MM.1S (cell line): ENCODE measurements around the gene ZNF79.

Experiments
- DNase-seq: peaks from one replicate; pipeline ENCODE4 v3.0.0-alpha.2; 2015
- H2AFZ ChIP-seq: fragments of 300-600 bp; sonication (generic); 2 replicates; pipeline ENCODE4 v1.6.0; 2016; ENCODE audit warnings: antibody characterized with exemption, low read length
- H3F3A ChIP-seq: fragments of 300-600 bp; sonication (generic); 2 replicates; pipeline ENCODE4 v1.6.1; 2016; ENCODE audit warnings: mild to moderate bottlenecking, antibody characterized with exemption, low read length, moderate library complexity, mixed read lengths; ENCODE audit not compliant: insufficient read depth
- H3K27ac ChIP-seq: fragments of 300-600 bp; sonication (generic); 2 replicates; pipeline ENCODE4 v1.5.1; 2016; ENCODE audit warnings: mild to moderate bottlenecking, low read length
- H3K27me3 ChIP-seq: fragments of 300-600 bp; sonication (generic); replicated peaks from 2 replicates; pipeline ENCODE4 v1.6.0; 2016; ENCODE audit warnings: low read length; ENCODE audit not compliant: insufficient read depth
- H3K36me3 ChIP-seq: fragments of 300-600 bp; sonication (generic); replicated peaks from 2 replicates; pipeline ENCODE4 v1.6.1; 2016; ENCODE audit warnings: mild to moderate bottlenecking, low read length, mixed read lengths; ENCODE audit not compliant: insufficient read depth
- H3K4me1 ChIP-seq: fragments of 300-600 bp; sonication (generic); 2 replicates; pipeline ENCODE4 v1.6.1; 2016; ENCODE audit warnings: low read length, mixed read lengths
- H3K4me2 ChIP-seq: fragments of 300-600 bp; sonication (generic); 2 replicates; pipeline ENCODE4 v1.6.0; 2016; ENCODE audit warnings: low read depth, low read length
- H3K4me3 ChIP-seq: fragments of 300-600 bp; sonication (generic); 2 replicates; pipeline ENCODE4 v1.5.1; 2016; ENCODE audit warnings: low read length, mixed read lengths
- H3K79me2 ChIP-seq: fragments of 300-600 bp; sonication (generic); 2 replicates; pipeline ENCODE4 v1.6.1; 2016; ENCODE audit warnings: mixed run types, low read length, mixed read lengths
- H3K9ac ChIP-seq: fragments of 300-600 bp; sonication (generic); 2 replicates; pipeline ENCODE4 v1.6.1; 2016; ENCODE audit warnings: low read length, mixed read lengths
- H3K9me2 ChIP-seq: fragments of 300-600 bp; sonication (generic); replicated peaks from 2 replicates; pipeline ENCODE4 v1.6.1; 2016; ENCODE audit warnings: mild to moderate bottlenecking, low read length, mixed read lengths; ENCODE audit not compliant: insufficient read depth
- H3K9me3 ChIP-seq: fragments of 300-600 bp; sonication (generic); replicated peaks from 2 replicates; pipeline ENCODE4 v1.6.1; 2016; ENCODE audit warnings: mild to moderate bottlenecking, low read length, mixed read lengths; ENCODE audit not compliant: insufficient read depth
- H4K20me1 ChIP-seq: fragments of 300-600 bp; sonication (generic); 2 replicates; pipeline ENCODE4 v1.6.1; 2016; ENCODE audit warnings: mild to moderate bottlenecking, low read length, moderate library complexity, mixed read lengths; ENCODE audit not compliant: insufficient read depth
- EZH2 ChIP-seq: fragments of 300-600 bp; sonication (generic); optimal IDR thresholded peaks from 2 replicates; pipeline ENCODE3; 2017; ENCODE audit warnings: low read depth, mild to moderate bottlenecking, antibody characterized with exemption, low read length, mixed read lengths
- EZH2phosphoT487 ChIP-seq: fragments of 300-600 bp; sonication (generic); IDR thresholded peaks from 2 replicates; pipeline ENCODE4 v1.6.1; 2018; ENCODE audit warnings: antibody characterized with exemption, low read length
- TF ChIP-seq, protein P1 (sequence below): fragments of 300-600 bp; sonication (generic); IDR thresholded peaks from 2 replicates; pipeline ENCODE4 v1.5.1; 2016; ENCODE audit warnings: antibody characterized with exemption, low read length, mixed read lengths

The ZNF79 gene

GRCh38 chr9:127479507-127480081 is 55.4 kb downstream of the ZNF79 start:
- Histone ChIP-seq H3K9ac (no peak overlapping the region), H3F3A (no peaks in the 10 kb centered on the region), H3K27ac (no peak overlapping the region), H3K9me2 (no peaks in the 10 kb centered on the region), H4K20me1 (no peaks in the 10 kb centered on the region), H3K4me2 (no peak overlapping the region), H3K79me2 (no peaks in the 10 kb centered on the region), H3K36me3 (no peaks in the 10 kb centered on the region), H3K27me3 (no peaks in the 10 kb centered on the region), H3K4me3 (no peak overlapping the region), H2AFZ (no peak overlapping the region), H3K9me3 (no peaks in the 10 kb centered on the region), H3K4me1 (no peaks in the 10 kb centered on the region)
- TF ChIP-seq, protein P1, sequence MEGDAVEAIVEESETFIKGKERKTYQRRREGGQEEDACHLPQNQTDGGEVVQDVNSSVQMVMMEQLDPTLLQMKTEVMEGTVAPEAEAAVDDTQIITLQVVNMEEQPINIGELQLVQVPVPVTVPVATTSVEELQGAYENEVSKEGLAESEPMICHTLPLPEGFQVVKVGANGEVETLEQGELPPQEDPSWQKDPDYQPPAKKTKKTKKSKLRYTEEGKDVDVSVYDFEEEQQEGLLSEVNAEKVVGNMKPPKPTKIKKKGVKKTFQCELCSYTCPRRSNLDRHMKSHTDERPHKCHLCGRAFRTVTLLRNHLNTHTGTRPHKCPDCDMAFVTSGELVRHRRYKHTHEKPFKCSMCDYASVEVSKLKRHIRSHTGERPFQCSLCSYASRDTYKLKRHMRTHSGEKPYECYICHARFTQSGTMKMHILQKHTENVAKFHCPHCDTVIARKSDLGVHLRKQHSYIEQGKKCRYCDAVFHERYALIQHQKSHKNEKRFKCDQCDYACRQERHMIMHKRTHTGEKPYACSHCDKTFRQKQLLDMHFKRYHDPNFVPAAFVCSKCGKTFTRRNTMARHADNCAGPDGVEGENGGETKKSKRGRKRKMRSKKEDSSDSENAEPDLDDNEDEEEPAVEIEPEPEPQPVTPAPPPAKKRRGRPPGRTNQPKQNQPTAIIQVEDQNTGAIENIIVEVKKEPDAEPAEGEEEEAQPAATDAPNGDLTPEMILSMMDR: no peak
- no peak for TF ChIP-seq EZH2phosphoT487
- TF ChIP-seq EZH2: no peak
- no peak for DNase-seq

- Histone ChIP-seq H3K36me3 (no peaks in the 10 kb centered on the region), H3K4me2 (no peak overlapping the region), H3F3A (no peaks in the 10 kb centered on the region), H3K9me3 (no peaks in the 10 kb centered on the region), H3K27ac (no peak overlapping the region), H3K79me2 (no peaks in the 10 kb centered on the region), H3K9me2 (no peaks in the 10 kb centered on the region), H4K20me1 (no peaks in the 10 kb centered on the region), H2AFZ (no peak overlapping the region), H3K4me3 (no peak overlapping the region), H3K4me1 (no peaks in the 10 kb centered on the region), H3K27me3 (no peaks in the 10 kb centered on the region), H3K9ac (no peak overlapping the region)
- TF ChIP-seq, protein P1: no peak
- no peak for TF ChIP-seq EZH2phosphoT487
- TF ChIP-seq EZH2: no peak
- no peak for DNase-seq
Measured at GRCh38 chr9:127482662-127483061, 58.5 kb downstream of the ZNF79 start.

- no peak for DNase-seq
- TF ChIP-seq EZH2 (no peak), EZH2phosphoT487 (no peak)
- TF ChIP-seq, protein P1: no peak
- H3K4me2 ChIP-seq: no peak overlapping the region
- H3K9ac ChIP-seq: no peak overlapping the region
- H3F3A ChIP-seq: no peaks in the 10 kb centered on the region
- H3K79me2 ChIP-seq: no peaks in the 10 kb centered on the region
- no peaks in the 10 kb centered on the region for H3K36me3 ChIP-seq
- H3K27ac ChIP-seq: no peak overlapping the region
- H3K4me3 ChIP-seq: no peak overlapping the region
- no peaks in the 10 kb centered on the region for H3K27me3 ChIP-seq
- no peaks in the 10 kb centered on the region for H3K9me3 ChIP-seq
- H3K4me1 ChIP-seq: no peaks in the 10 kb centered on the region
- no peaks in the 10 kb centered on the region for H4K20me1 ChIP-seq
- H2AFZ ChIP-seq: no peak overlapping the region
- H3K9me2 ChIP-seq: no peaks in the 10 kb centered on the region
Measured at GRCh38 chr9:127485995-127486394, 61.8 kb downstream of the ZNF79 start.
